HG02981 (cell line): ENCODE results near the gene NDUFAF8.

Source experiments
- ATAC-seq: cut with Tn5 transposase; IDR thresholded peaks from one replicate; pipeline ENCODE4 v1.9.1; 2021; ENCODE audit warnings: mild to moderate bottlenecking, moderate library complexity; ENCODE audit not compliant: unreplicated experiment

NDUFAF8 gene

GRCh38 chr17:81237591-81238489 is 1.3 kb upstream of the NDUFAF8 start:
- no peak for ATAC-seq

GRCh38 chr17:81238490-81238814 is 666 bp upstream of the NDUFAF8 start:
- ATAC-seq: no peak

GRCh38 chr17:81239714-81240555 is 817 bp downstream of the NDUFAF8 start:
- ATAC-seq: no peak

GRCh38 chr17:81240761-81241160 is 1.6 kb downstream of the NDUFAF8 start:
- no peak for ATAC-seq

- no peak for ATAC-seq
Measured at GRCh38 chr17:81241203-81241602, 2.1 kb downstream of the NDUFAF8 start.

GRCh38 chr17:81241648-81242420 is 2.7 kb downstream of the NDUFAF8 start:
- ATAC-seq: no peak

GRCh38 chr17:81242421-81243332 is 3.6 kb downstream of the NDUFAF8 start:
- ATAC-seq: no peak

- ATAC-seq: no peak
Measured at GRCh38 chr17:81243333-81243664, 4.2 kb downstream of the NDUFAF8 start.

GRCh38 chr17:81244358-81245023 is 5.4 kb downstream of the NDUFAF8 start:
- no peak for ATAC-seq

GRCh38 chr17:81245024-81245664 is 6.0 kb downstream of the NDUFAF8 start:
- no peak for ATAC-seq

GRCh38 chr17:81245665-81246342 is 6.7 kb downstream of the NDUFAF8 start:
- ATAC-seq: no peak

- ATAC-seq: no peak
Measured at GRCh38 chr17:81246343-81246670, 7.2 kb downstream of the NDUFAF8 start.

- ATAC-seq: no peak
Measured at GRCh38 chr17:81246679-81247338, 7.7 kb downstream of the NDUFAF8 start.

GRCh38 chr17:81247339-81247990 is 8.3 kb downstream of the NDUFAF8 start:
- no peak for ATAC-seq

- no peak for ATAC-seq
Measured at GRCh38 chr17:81248649-81249048, 9.5 kb downstream of the NDUFAF8 start.

- ATAC-seq: no peak
Measured at GRCh38 chr17:81249223-81250040, 10.3 kb downstream of the NDUFAF8 start.
